H1 (cell line): Measurements from ENCODE around the gene TSFM. TPM values are rescaled to one million over a fixed set of nuclear protein-coding genes. Genes with fewer than 3 reads are reported as not detected.
"Not testable (repeated sequence)": the region's sequence is repeated elsewhere in the genome, so short reads cannot be mapped to it uniquely, and the experiment has no call there.

Experiments
- CTCF ChIA-PET: fragments of 300-600 bp; sonication (Branson Sonifier 250); formaldehyde crosslinking; loops from one replicate; lab custom pipeline; 2021; ENCODE audit not compliant: partially characterized antibody; lab: Charles Lee
- POLR2A ChIA-PET: fragments of 300-600 bp; sonication (Branson Sonifier 250); formaldehyde crosslinking; loops from one replicate; lab custom pipeline; 2021; ENCODE audit warnings: inconsistent platforms; ENCODE audit not compliant: partially characterized antibody; lab: Charles Lee
- DNase-seq, 2 experiments: peaks; one replicate each; pipeline versions ENCODE4 v3.0.0 to v3.0.0-alpha.2; 2010 to 2022; ENCODE audit warnings: low spot score in 2 of 2, low read depth in 1 of 2, mixed read lengths in 1 of 2
- FAIRE-seq: peaks from 2 replicates; lab custom pipeline; 2011; peaks lifted over from hg19 to GRCh38; lab: Jason Lieb, UNC
- H2AFZ ChIP-seq: 2 replicates; pipeline ENCODE4 v1.8.1; 2012; ENCODE audit warnings: low read length, inconsistent platforms
- H2AK5ac ChIP-seq: 2 replicates; pipeline ENCODE4 v1.6.1; 2013; ENCODE audit warnings: low read depth, low read length
- H2BK120ac ChIP-seq: replicated peaks from 2 replicates; pipeline ENCODE3; 2013; ENCODE audit warnings: low read depth, low read length, inconsistent platforms
- H2BK12ac ChIP-seq: 2 replicates; pipeline ENCODE4 v1.6.1; 2013; ENCODE audit warnings: low read depth, low read length
- H2BK15ac ChIP-seq: 2 replicates; pipeline ENCODE4 v1.6.1; 2013; ENCODE audit warnings: low read length
- H2BK20ac ChIP-seq: 2 replicates; pipeline ENCODE4 v1.6.1; 2013; ENCODE audit warnings: low read length
- H2BK5ac ChIP-seq: 2 replicates; pipeline ENCODE4 v1.6.1; 2013; ENCODE audit warnings: low read depth, low read length
- H3K14ac ChIP-seq: 2 replicates; pipeline ENCODE4 v1.6.1; 2013; ENCODE audit warnings: inconsistent platforms; ENCODE audit not compliant: insufficient read length
- H3K18ac ChIP-seq: 2 replicates; pipeline ENCODE4 v1.6.1; 2013; ENCODE audit warnings: low read length; ENCODE audit errors: extremely low read depth
- H3K23ac ChIP-seq: 2 replicates; pipeline ENCODE4 v1.6.1; 2013; ENCODE audit warnings: inconsistent platforms; ENCODE audit not compliant: insufficient read length
- H3K23me2 ChIP-seq: 2 replicates; pipeline ENCODE4 v1.6.1; 2013; ENCODE audit warnings: low read depth, low read length
- H3K27ac ChIP-seq: 2 replicates; pipeline ENCODE4 v1.6.1; 2011; ENCODE audit warnings: low read depth, low read length, inconsistent platforms
- H3K27me3 ChIP-seq, 4 experiments: replicated peaks in 1 of 4; 1 replicate in 1 of 4; 2 replicates in 3 of 4; pipeline versions ENCODE4 v1.6.1 to v1.8.1; 2011 to 2013; ENCODE audit warnings: low read length in 3 of 4, mild to moderate bottlenecking in 3 of 4, inconsistent platforms in 2 of 4, mixed read lengths in 2 of 4, moderate library complexity in 1 of 4; ENCODE audit not compliant: control insufficient read depth in 3 of 4, insufficient read depth in 3 of 4; ENCODE audit errors: extremely low read depth in 1 of 4
- H3K36me3 ChIP-seq, 4 experiments: 2 replicates each; pipeline versions ENCODE4 v1.6.1 to v1.8.1; 2011 to 2013; ENCODE audit warnings: mild to moderate bottlenecking in 4 of 4, low read length in 3 of 4, moderate library complexity in 2 of 4, control low read depth in 1 of 4, inconsistent platforms in 1 of 4; ENCODE audit not compliant: insufficient read depth in 4 of 4, control insufficient read depth in 2 of 4
- H3K4ac ChIP-seq: replicated peaks from 2 replicates; pipeline ENCODE3; 2013; ENCODE audit warnings: low read length, low read depth, mixed read lengths, inconsistent platforms; ENCODE audit not compliant: insufficient read length
- H3K4me1 ChIP-seq, 4 experiments: replicated peaks in 1 of 4; 1 replicate in 1 of 4; 2 replicates in 3 of 4; pipeline versions ENCODE4 v1.6.1 to v1.8.1; 2011 to 2013; ENCODE audit warnings: low read length in 3 of 4, inconsistent platforms in 2 of 4, mixed read lengths in 1 of 4; ENCODE audit not compliant: insufficient read depth in 4 of 4, control insufficient read depth in 3 of 4
- H3K4me2 ChIP-seq, 2 experiments: 2 replicates each; pipeline versions ENCODE4 v1.6.1 to v1.8.1; 2011 to 2013; ENCODE audit warnings: low read depth in 2 of 2, low read length in 2 of 2, control low read depth in 1 of 2, inconsistent platforms in 1 of 2, mild to moderate bottlenecking in 1 of 2; ENCODE audit not compliant: insufficient read depth in 1 of 2
- H3K4me3 ChIP-seq, 4 experiments: fragments of 200-600, 300-600 bp in 1 of 4; sonication (generic), shearing (Covaris generic), sonication (Bioruptor Twin) in 1 of 4; 2 replicates each; pipeline versions ENCODE4 v1.5.1 to v1.8.1; 2011 to 2016; ENCODE audit warnings: low read length in 4 of 4, low read depth in 3 of 4, control low read depth in 2 of 4, inconsistent platforms in 2 of 4, mild to moderate bottlenecking in 2 of 4, mixed read lengths in 1 of 4, moderate library complexity in 1 of 4; ENCODE audit not compliant: insufficient read depth in 2 of 4; ENCODE audit errors: extremely low read depth in 1 of 4
- H3K56ac ChIP-seq: replicated peaks from 2 replicates; pipeline ENCODE3; 2013; ENCODE audit warnings: low read depth, mild to moderate bottlenecking, mixed read lengths, low read length, inconsistent platforms; ENCODE audit not compliant: insufficient read length
- H3K79me1 ChIP-seq: 2 replicates; pipeline ENCODE4 v1.6.1; 2013; ENCODE audit warnings: low read depth, low read length, control low read depth
- H3K79me2 ChIP-seq, 2 experiments: 2 replicates each; pipeline versions ENCODE4 v1.6.1 to v1.8.1; 2012 to 2013; ENCODE audit warnings: low read length in 2 of 2, mild to moderate bottlenecking in 2 of 2, inconsistent platforms in 1 of 2; ENCODE audit not compliant: insufficient read depth in 2 of 2, control insufficient read depth in 1 of 2
- H3K9ac ChIP-seq, 4 experiments: replicated peaks in 1 of 4; 1 replicate in 1 of 4; 2 replicates in 3 of 4; pipeline versions ENCODE4 v1.6.1 to v1.8.1; 2011 to 2013; ENCODE audit warnings: low read depth in 3 of 4, low read length in 3 of 4, control low read depth in 2 of 4, mild to moderate bottlenecking in 2 of 4, moderate library complexity in 2 of 4, inconsistent platforms in 1 of 4; ENCODE audit errors: extremely low read depth in 1 of 4
- H3K9me3 ChIP-seq, 2 experiments: 2 replicates each; pipeline versions ENCODE4 v1.6.1 to v1.8.1; 2012 to 2013; ENCODE audit warnings: mild to moderate bottlenecking in 2 of 2, moderate library complexity in 2 of 2, control low read depth in 1 of 2, inconsistent platforms in 1 of 2, low read depth in 1 of 2, low read length in 1 of 2, mixed read lengths in 1 of 2; ENCODE audit not compliant: insufficient read depth in 2 of 2
- H4K20me1 ChIP-seq, 2 experiments: replicated peaks in 1 of 2; 2 replicates each; pipeline versions ENCODE3 to v1.8.1; 2011 to 2013; ENCODE audit warnings: inconsistent platforms in 2 of 2, low read length in 2 of 2, mild to moderate bottlenecking in 1 of 2; ENCODE audit not compliant: insufficient read depth in 2 of 2, control insufficient read depth in 1 of 2
- H4K5ac ChIP-seq: 2 replicates; pipeline ENCODE4 v1.6.1; 2013; ENCODE audit warnings: low read length, low read depth, mixed read lengths, inconsistent platforms; ENCODE audit not compliant: insufficient read length
- H4K8ac ChIP-seq: 2 replicates; pipeline ENCODE4 v1.8.0; 2013; ENCODE audit warnings: mild to moderate bottlenecking, moderate library complexity, low read length, inconsistent platforms; ENCODE audit not compliant: insufficient read depth; ENCODE audit errors: extremely low read depth
- H4K91ac ChIP-seq: replicated peaks from 2 replicates; pipeline ENCODE3; 2013; ENCODE audit warnings: low read length, mixed read lengths, inconsistent platforms; ENCODE audit not compliant: insufficient read length
- WGBS, 2 experiments: shearing (Covaris generic) in 1 of 2; methylation state at CpG; one replicate each; pipeline versions ENCODE4 v1.1.6 to v1.1.7; 2013 to 2015; ENCODE audit warnings: low lambda C conversion rate in 2 of 2, mixed read lengths in 2 of 2, inconsistent platforms in 1 of 2, low coverage in 1 of 2, missing lambda C conversion rate in 1 of 2; ENCODE audit not compliant: insufficient replicate concordance in 2 of 2, insufficient coverage in 1 of 2, insufficient read length in 1 of 2; ENCODE audit errors: extremely low coverage in 1 of 2, missing lambda C conversion rate in 1 of 2; 5-methylcytosine and 5-hydroxymethylcytosine counted together
- polyA plus RNA-seq, 7 experiments: library from polyadenylated mRNA; depleted of rRNA in 3 of 7; stranded (reverse) in 5 of 7; unstranded in 2 of 7; fragments of >200 nt in 5 of 7; fragments of 200-250 nt in 2 of 7; gene quantifications; 1 replicate in 5 of 7; 2 replicates in 1 of 7; 4 replicates in 1 of 7; pipeline versions ENCODE4 v1.2.1 to v1.2.3, GENCODE V29; 2011 to 2013; ENCODE audit warnings: missing spikeins in 2 of 7, mixed read lengths in 2 of 7
- total RNA-seq: library from RNA; stranded (reverse); fragmentation: NEBNext Ultra II Directional; extraction: Animal tissue kit (Norgen Biotek cat#: 25700); gene quantifications from 2 replicates; pipeline ENCODE4 v1.2.1, GENCODE V29; 2021

TSFM gene
- total and polyA plus RNA-seq, 2 of the 8 experiments (the other 6 are each of a cell fraction or from before 2014, with no cell fraction given), result 17.4 to 49.8 TPM

- not testable (repeated sequence) for H4K5ac ChIP-seq, H4K91ac ChIP-seq, H2BK15ac ChIP-seq, H3K4me1 ChIP-seq, H3K4me3 ChIP-seq, H2BK5ac ChIP-seq, H3K9me3 ChIP-seq, H3K18ac ChIP-seq, H2AK5ac ChIP-seq, H3K27me3 ChIP-seq, FAIRE-seq, H2AFZ ChIP-seq, H3K23ac ChIP-seq, H2BK20ac ChIP-seq, H3K79me1 ChIP-seq, H3K4ac ChIP-seq, H3K14ac ChIP-seq, H3K9ac ChIP-seq, H2BK120ac ChIP-seq, H3K23me2 ChIP-seq, H3K56ac ChIP-seq, H4K8ac ChIP-seq, H3K27ac ChIP-seq, H3K79me2 ChIP-seq, DNase-seq, H2BK12ac ChIP-seq, H3K4me2 ChIP-seq, H4K20me1 ChIP-seq
- H3K36me3 ChIP-seq, result peaks cover 3 to 15% (median 7%) of the 10 kb centered on the region in 4 experiments; a peak in 5 of 8 replicates
- WGBS, 2 experiments, result 78% methylated on average over 1 of the region's 3 CpGs; no CpG with 5 or more reads in 1 of the 2 experiments
- ChIA-PET CTCF (interaction anchor here (0.6 to 10.4 kb wide), 8 partner anchors 12 to 87 kb away, joined by 3 to 146 read pairs (median 6); no protein-coding TSS in a partner anchor), POLR2A (interaction anchor here (0.8 to 9.6 kb wide), 11 partner anchors 9 to 85 kb away, joined by 3 to 71 read pairs (median 4); partner anchors contain the start of genes CTDSP2 and CYP27B1)
These were observed 35.4 kb downstream of the TSFM start for GRCh38 chr12:57817990-57818331.

GRCh38 chr12:57820119-57820518, 37.5 kb downstream of the TSFM start:
- DNase-seq, H3K23me2 ChIP-seq, H2AK5ac ChIP-seq, H2AFZ ChIP-seq, H3K23ac ChIP-seq, H3K14ac ChIP-seq, H3K79me2 ChIP-seq, H3K27ac ChIP-seq, H4K20me1 ChIP-seq, H2BK5ac ChIP-seq, FAIRE-seq, H4K5ac ChIP-seq, H2BK20ac ChIP-seq, H3K56ac ChIP-seq, H3K4me2 ChIP-seq, H4K91ac ChIP-seq, H2BK12ac ChIP-seq, H3K9ac ChIP-seq, H3K4me1 ChIP-seq, H3K4me3 ChIP-seq, H3K18ac ChIP-seq, H3K79me1 ChIP-seq, H2BK15ac ChIP-seq, H3K9me3 ChIP-seq, H3K4ac ChIP-seq, H4K8ac ChIP-seq, H2BK120ac ChIP-seq, H3K27me3 ChIP-seq: not testable (repeated sequence)
- H3K36me3 ChIP-seq, result peaks cover 19 to 36% (median 27%) of the 10 kb centered on the region in 4 experiments
- 86% methylated on average over 8 of the region's 8 CpGs; no CpG with 5 or more reads in 1 of the 2 experiments for WGBS, 2 experiments
- CTCF ChIA-PET, result interaction anchor here (2.6 to 10.4 kb wide), 3 partner anchors 10 to 85 kb away, joined by 16 to 146 read pairs (median 105); no protein-coding TSS in a partner anchor
- POLR2A ChIA-PET, result interaction anchor here (0.9 to 9.6 kb wide), 4 partner anchors 10 to 52 kb away, joined by 3 to 71 read pairs (median 12); no protein-coding TSS in a partner anchor
